Tibial nerve (tissue), 4 donors: Measurements from ENCODE around the gene XPO4. TPM values are rescaled to one million over a fixed set of nuclear protein-coding genes. Genes with fewer than 3 reads are reported as not detected.

Experiments used
- DNase-seq, 2 donors: peaks; one replicate each; pipeline ENCODE4 v3.0.0-alpha.2; 2019; ENCODE audit warnings: low spot score in 2 of 2
- H3K27ac ChIP-seq, 4 donors: fragments of 200-600 bp; sonication (generic) in 3 of 4; one replicate each; pipeline ENCODE4 v1.5.1; 2017 to 2019; ENCODE audit warnings: mild to moderate bottlenecking in 1 of 4
- H3K27me3 ChIP-seq, 2 donors: fragments of 200-600 bp; sonication (generic) in 1 of 2; one replicate each; pipeline versions ENCODE4 v1.5.1 to v1.6.0; 2017 to 2019
- H3K36me3 ChIP-seq, 3 donors: fragments of 200-600 bp; sonication (generic); one replicate each; pipeline ENCODE4 v1.5.1; 2018 to 2019
- H3K4me1 ChIP-seq, 4 donors: fragments of 200-600 bp; sonication (generic) in 3 of 4; one replicate each; pipeline ENCODE4 v1.5.1; 2017 to 2019
- H3K4me3 ChIP-seq, 4 donors: fragments of 200-600 bp; sonication (generic) in 3 of 4; one replicate each; pipeline ENCODE4 v1.5.1; 2017 to 2019; ENCODE audit warnings: mild to moderate bottlenecking in 1 of 4, moderate library complexity in 1 of 4
- H3K9me3 ChIP-seq, 4 donors: fragments of 200-600 bp; sonication (generic) in 3 of 4; one replicate each; pipeline ENCODE4 v1.5.1; 2017 to 2019
- CTCF ChIP-seq, 5 experiments: fragments of 200-600 bp in 3 of 5; fragments of 450-650 bp in 2 of 5; sonication (generic) in 3 of 5; IDR thresholded peaks; one replicate each; pipeline ENCODE4 v1.5.1; 2016 to 2019; ENCODE audit warnings: antibody characterized with exemption in 5 of 5, mild to moderate bottlenecking in 3 of 5, moderate library complexity in 2 of 5
- EP300 ChIP-seq, 2 donors: sonication (generic); formaldehyde crosslinking; IDR thresholded peaks; one replicate each; pipeline ENCODE4 v1.6.1; 2017; ENCODE audit warnings: antibody characterized with exemption in 2 of 2, mild to moderate bottlenecking in 1 of 2
- POLR2A ChIP-seq, 2 donors: fragments of 450-650 bp; IDR thresholded peaks; one replicate each; pipeline ENCODE4 v1.6.1; 2017; ENCODE audit warnings: antibody characterized with exemption in 2 of 2, mild to moderate bottlenecking in 2 of 2, moderate library complexity in 2 of 2
- WGBS, 2 donors: methylation state at CpG; one replicate each; pipeline ENCODE4 v1.1.5; 2018; 5-methylcytosine and 5-hydroxymethylcytosine counted together
- total RNA-seq, 4 donors: library from RNA; depleted of rRNA; stranded (reverse); fragments of >200 nt; gene quantifications; one replicate each; pipeline ENCODE4 v1.1.0, GENCODE V29; 2016

The XPO4 gene
- total RNA-seq, 4 donors from 2014 or later, result 15.3 to 28.8 (median 19.4) TPM

- no peak overlapping the region for H3K27ac ChIP-seq
- H3K9me3 ChIP-seq, result no peaks in the 10 kb centered on the region
- 86 to 96% methylated on average over 4 of the region's 4 CpGs for WGBS, 2 donors
- no peak for DNase-seq
- TF ChIP-seq POLR2A (IDR thresholded peaks at IDR 0.05), result no peak
- H3K4me1 ChIP-seq, result peaks cover 0 to 7% (median 0%) of the 10 kb centered on the region in 4 donors
- H3K36me3 ChIP-seq, result peaks cover 0 to 17% (median 0%) of the 10 kb centered on the region in 3 donors
- H3K4me3 ChIP-seq, result no peak overlapping the region
- H3K27me3 ChIP-seq, result no peaks in the 10 kb centered on the region
These were observed 50.6 kb downstream of the XPO4 start for GRCh38 chr13:20851844-20852402.

- no peaks in the 10 kb centered on the region for H3K27me3 ChIP-seq
- no peak overlapping the region for H3K4me3 ChIP-seq
- H3K27ac ChIP-seq, result no peak overlapping the region
- TF ChIP-seq CTCF (IDR thresholded peaks at IDR 0.05) (no peak), POLR2A (IDR thresholded peaks at IDR 0.05) (no peak), EP300 (IDR thresholded peaks at IDR 0.05) (no peak)
- WGBS, 2 donors, result 64 to 68% methylated on average over 1 of the region's 1 CpG
- peaks cover 0 to 2% (median 0%) of the 10 kb centered on the region in 3 donors for H3K36me3 ChIP-seq
- no peak for DNase-seq
- H3K4me1 ChIP-seq, result peaks cover 0 to 7% (median 0%) of the 10 kb centered on the region in 4 donors
- H3K9me3 ChIP-seq, result no peaks in the 10 kb centered on the region
These were observed 53.6 kb downstream of the XPO4 start for GRCh38 chr13:20848944-20849343.

- no peak overlapping the region for H3K27ac ChIP-seq
- no peaks in the 10 kb centered on the region for H3K36me3 ChIP-seq
- H3K4me3 ChIP-seq, result no peak overlapping the region
- TF ChIP-seq EP300 (IDR thresholded peaks at IDR 0.05) (no peak), CTCF (IDR thresholded peaks at IDR 0.05) (no peak), POLR2A (IDR thresholded peaks at IDR 0.05) (no peak)
- peaks cover 0 to 7% (median 0%) of the 10 kb centered on the region in 4 donors for H3K4me1 ChIP-seq
- H3K27me3 ChIP-seq, result no peaks in the 10 kb centered on the region
- no peaks in the 10 kb centered on the region for H3K9me3 ChIP-seq
- DNase-seq, result no peak
These were observed 54.3 kb downstream of the XPO4 start for GRCh38 chr13:20848203-20848602.

- Histone ChIP-seq H3K27me3 (no peaks in the 10 kb centered on the region), H3K4me3 (no peak overlapping the region), H3K9me3 (no peaks in the 10 kb centered on the region), H3K4me1 (peaks cover 0 to 7% (median 0%) of the 10 kb centered on the region in 4 donors), H3K27ac (no peak overlapping the region), H3K36me3 (peaks cover 0 to 1% (median 0%) of the 10 kb centered on the region in 3 donors)
- no peak for TF ChIP-seq CTCF (IDR thresholded peaks at IDR 0.05)
- no peak for TF ChIP-seq POLR2A (IDR thresholded peaks at IDR 0.05)
- no peak for TF ChIP-seq EP300 (IDR thresholded peaks at IDR 0.05)
- DNase-seq, result no peak
- 37 to 59% methylated on average over 1 of the region's 1 CpG for WGBS, 2 donors
These were observed 55.2 kb downstream of the XPO4 start for GRCh38 chr13:20847296-20847695.

DNA sequence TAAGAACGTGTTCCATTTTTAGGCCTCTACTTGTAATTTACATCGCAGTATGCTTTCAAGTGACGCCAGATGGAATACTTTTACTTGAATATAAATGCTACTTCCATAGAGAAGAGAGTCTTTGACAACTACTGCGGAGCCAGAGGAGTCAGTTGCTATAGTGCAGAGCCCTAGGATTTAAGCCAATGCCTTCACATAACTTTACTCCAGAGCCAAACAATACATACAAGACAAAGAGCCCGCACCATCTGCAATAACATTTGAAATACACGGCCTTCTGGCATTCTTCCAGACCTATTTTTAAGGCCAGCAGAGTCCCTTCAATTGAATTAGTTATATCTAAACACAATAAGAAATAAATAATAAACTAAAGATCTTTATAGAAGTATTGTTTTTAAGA is 59.4 kb downstream of the XPO4 start:
- Histone ChIP-seq H3K27ac (no peak overlapping the region), H3K36me3 (peaks cover 0 to 23% (median 0%) of the 10 kb centered on the region in 3 donors), H3K4me3 (no peak overlapping the region), H3K27me3 (no peaks in the 10 kb centered on the region), H3K9me3 (no peaks in the 10 kb centered on the region), H3K4me1 (peaks cover 0 to 7% (median 0%) of the 10 kb centered on the region in 4 donors)
- WGBS, 2 donors, result 46 to 52% methylated on average over 6 of the region's 6 CpGs
- DNase-seq, result no peak
- TF ChIP-seq POLR2A (IDR thresholded peaks at IDR 0.05) (no peak), CTCF (IDR thresholded peaks at IDR 0.05) (no peak), EP300 (IDR thresholded peaks at IDR 0.05) (no peak)

- H3K27me3 ChIP-seq, result no peaks in the 10 kb centered on the region
- TF ChIP-seq POLR2A (IDR thresholded peaks at IDR 0.05) (no peak), CTCF (IDR thresholded peaks at IDR 0.05) (no peak), EP300 (IDR thresholded peaks at IDR 0.05) (no peak)
- no peak overlapping the region for H3K27ac ChIP-seq
- no peaks in the 10 kb centered on the region for H3K9me3 ChIP-seq
- H3K36me3 ChIP-seq, result peaks cover 0 to 44% (median 0%) of the 10 kb centered on the region in 3 donors
- H3K4me1 ChIP-seq, result no peaks in the 10 kb centered on the region
- DNase-seq, result no peak
- H3K4me3 ChIP-seq, result no peak overlapping the region
These were observed 62.0 kb downstream of the XPO4 start for GRCh38 chr13:20840568-20840967.
